Superior temporal gyrus (tissue), 1 donor: ENCODE results near the gene AKAP13.
"Not testable (repeated sequence)": the region's sequence is repeated elsewhere in the genome, so short reads cannot be mapped to it uniquely, and the experiment has no call there.

Experiments
- DNase-seq: peaks from one replicate; pipeline ENCODE4 v3.0.0-alpha.2; 2016; ENCODE audit errors: extremely low spot score

AKAP13 gene

DNA sequence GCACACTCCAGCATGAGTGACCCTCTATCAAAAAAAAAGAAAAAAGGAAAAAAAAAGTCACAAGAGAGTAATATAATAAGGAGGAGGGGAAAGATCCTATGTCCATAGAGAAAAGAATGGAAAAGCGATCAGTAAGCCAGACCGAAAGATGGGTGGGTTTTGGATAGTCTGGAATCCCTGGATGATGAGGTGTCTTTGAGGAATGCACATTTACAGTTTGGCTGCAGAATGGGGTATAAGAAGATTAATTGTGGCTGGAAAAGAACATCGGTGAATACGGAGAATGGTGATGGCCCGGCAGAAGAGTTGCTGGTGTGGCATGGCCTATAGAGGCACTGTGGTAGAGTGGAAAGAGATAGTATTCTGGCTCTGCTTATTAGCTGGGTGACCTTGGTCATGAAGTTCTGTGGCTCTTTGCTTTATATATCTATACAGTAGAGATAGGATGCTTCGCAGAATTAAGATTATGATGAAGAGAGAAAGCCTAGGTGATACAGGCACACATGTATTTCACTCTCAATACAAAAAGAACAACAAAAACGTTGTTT is 187.9 kb downstream of the AKAP13 start:
- DNase-seq: no peak

DNA sequence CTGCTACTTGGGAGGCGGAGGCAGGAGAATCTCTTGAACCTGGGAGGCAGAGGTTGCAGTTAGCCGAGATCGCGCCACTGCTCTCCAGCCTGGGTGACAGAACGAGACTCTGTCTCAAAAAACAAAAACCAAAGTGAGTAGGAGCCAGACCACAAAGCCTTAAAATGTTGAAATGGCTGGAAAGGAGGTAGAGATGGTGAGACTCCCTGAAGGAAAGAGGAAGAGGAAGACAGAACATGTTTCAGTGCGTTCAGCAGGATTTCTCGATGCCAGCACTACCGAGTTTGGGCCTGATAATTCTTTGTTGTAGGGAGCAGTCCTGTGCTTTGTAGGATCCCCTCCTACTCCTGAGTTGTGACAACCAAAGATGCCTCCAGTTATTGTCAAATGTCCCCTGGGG is 189.9 kb downstream of the AKAP13 start:
- DNase-seq: no peak

DNA sequence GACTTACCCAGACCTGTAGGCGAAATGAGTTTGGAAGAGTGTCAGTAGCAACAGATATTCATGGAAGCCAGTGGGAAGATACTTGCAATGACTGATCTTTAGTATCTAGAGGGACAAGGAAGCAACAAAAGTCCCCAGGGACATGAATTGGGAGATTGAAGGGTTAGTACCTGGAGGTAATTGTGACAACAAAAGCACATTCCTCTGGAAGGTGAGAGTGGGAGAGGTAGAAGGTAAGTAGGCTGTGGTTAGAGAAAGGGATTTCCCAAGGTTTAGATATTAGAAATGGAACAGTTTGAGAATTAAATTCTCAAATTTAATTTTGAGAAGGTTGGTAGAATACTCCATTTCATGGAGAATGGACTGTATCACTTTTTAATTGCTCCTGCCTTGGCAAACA is 191.4 kb downstream of the AKAP13 start:
- DNase-seq: no peak

DNA sequence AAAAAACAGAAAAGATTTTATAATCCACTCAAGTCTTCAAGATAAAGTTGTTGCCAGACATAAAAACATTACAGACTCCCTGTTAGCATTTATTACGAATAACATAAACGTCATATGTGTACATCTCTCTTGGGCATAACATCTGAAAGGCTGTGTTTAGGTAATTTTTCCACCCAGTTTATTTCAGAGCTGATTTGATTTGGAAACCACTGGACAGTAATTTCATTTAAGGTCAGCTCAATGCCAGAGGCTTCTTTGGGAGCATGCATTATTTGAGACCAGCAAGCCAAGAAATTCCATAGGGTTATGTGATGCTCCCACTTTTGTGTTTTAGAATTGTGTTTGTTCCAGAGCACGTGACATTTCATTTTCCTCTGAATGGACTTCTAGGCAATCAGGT is 196.0 kb downstream of the AKAP13 start:
- no peak for DNase-seq

DNA sequence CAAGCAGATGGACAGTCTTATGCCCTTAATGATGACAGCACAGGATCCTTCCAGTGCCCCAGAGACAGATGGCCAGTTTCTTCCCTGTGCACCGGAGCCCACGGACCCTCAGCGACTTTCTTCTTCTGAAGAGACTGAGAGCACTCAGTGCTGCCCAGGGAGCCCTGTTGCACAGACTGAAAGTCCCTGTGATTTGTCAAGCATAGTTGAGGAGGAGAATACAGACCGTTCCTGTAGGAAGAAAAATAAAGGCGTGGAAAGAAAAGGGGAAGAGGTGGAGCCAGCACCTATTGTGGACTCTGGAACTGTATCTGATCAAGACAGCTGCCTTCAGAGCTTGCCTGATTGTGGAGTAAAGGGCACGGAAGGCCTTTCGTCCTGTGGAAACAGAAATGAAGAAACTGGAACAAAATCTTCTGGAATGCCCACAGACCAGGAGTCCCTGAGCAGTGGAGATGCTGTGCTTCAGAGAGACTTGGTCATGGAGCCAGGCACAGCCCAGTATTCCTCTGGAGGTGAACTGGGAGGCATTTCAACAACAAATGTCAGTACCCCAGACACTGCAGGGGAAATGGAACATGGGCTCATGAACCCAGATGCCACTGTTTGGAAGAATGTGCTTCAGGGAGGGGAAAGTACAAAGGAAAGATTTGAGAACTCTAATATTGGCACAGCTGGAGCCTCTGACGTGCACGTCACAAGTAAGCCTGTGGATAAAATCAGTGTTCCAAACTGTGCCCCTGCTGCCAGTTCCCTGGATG is 198.7 kb downstream of the AKAP13 start:
- DNase-seq: no peak

DNA sequence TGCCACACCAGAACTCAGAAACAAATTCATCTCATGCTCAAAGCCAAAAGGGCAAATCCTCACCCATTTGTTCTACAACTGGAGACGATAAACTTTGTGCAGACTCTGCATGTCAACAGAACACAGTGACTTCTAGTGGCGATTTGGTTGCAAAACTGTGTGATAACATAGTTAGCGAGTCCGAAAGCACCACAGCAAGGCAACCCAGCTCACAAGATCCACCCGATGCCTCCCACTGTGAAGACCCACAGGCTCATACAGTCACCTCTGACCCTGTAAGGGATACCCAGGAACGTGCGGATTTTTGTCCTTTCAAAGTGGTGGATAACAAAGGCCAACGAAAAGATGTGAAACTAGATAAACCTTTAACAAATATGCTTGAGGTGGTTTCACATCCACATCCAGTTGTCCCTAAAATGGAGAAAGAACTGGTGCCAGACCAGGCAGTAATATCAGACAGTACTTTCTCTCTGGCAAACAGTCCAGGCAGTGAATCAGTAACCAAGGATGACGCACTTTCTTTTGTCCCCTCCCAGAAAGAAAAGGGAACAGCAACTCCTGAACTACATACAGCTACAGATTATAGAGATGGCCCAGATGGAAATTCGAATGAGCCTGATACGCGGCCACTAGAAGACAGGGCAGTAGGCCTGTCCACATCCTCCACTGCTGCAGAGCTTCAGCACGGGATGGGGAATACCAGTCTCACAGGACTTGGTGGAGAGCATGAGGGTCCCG is 199.7 kb downstream of the AKAP13 start:
- no peak for DNase-seq

DNA sequence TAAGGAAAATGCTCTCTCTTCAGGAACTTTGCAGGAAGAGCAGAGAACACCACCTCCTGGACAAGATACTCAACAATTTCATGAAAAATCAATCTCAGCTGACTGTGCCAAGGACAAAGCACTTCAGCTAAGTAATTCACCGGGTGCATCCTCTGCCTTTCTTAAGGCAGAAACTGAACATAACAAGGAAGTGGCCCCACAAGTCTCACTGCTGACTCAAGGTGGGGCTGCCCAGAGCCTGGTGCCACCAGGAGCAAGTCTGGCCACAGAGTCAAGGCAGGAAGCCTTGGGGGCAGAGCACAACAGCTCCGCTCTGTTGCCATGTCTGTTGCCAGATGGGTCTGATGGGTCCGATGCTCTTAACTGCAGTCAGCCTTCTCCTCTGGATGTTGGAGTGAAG is 200.5 kb downstream of the AKAP13 start:
- DNase-seq: no peak

DNA sequence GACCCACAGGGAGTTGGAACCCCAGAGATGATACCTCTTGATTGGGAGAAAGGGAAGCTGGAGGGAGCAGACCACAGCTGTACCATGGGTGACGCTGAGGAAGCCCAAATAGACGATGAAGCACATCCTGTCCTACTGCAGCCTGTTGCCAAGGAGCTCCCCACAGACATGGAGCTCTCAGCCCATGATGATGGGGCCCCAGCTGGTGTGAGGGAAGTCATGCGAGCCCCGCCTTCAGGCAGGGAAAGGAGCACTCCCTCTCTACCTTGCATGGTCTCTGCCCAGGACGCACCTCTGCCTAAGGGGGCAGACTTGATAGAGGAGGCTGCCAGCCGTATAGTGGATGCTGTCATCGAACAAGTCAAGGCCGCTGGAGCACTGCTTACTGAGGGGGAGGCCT is 201.1 kb downstream of the AKAP13 start:
- DNase-seq: no peak

DNA sequence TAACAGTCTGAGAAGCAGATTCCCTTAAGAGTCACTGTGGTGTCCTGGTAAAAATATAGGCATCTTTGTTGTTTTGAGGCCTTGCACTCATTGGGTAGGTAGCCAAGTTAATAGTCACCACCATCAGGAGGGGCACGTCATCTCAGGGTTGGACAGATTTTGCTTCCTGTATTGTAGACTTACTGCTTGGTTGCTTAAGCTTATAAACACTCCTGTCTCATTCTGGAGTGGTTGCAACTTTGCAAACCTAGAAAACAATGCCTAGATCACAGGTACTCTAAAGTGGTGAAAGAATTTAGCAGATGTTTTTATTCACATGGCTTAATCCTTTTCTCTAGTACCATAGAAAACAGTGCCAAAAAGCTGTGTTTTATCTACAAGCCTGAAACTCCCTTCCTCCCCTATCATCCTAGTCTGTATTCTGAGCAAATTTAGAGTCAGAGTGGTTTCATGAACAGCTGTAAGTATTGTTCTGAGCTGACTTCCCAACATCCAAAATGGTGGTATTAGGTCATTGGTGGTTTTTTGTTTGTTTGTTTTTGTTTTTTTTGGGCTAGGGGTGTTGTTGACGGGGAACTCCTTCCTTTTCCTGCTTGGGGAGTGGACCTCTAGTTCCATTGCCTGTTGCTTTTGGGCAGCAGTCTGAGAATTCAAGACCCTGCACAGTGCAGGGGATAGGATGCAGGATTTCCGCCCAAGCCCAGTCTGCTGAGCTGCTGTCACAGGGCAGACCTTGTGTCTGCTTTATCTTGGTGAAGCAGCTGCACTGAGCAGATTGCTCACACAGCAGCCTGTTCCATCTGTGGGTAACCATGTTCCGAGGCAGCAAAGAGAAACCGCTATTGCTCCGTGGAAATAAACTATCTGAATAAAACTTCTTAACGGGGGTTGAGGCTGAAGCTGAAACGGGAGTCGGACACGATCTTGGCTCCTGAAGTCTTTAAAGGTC is 202.0 kb downstream of the AKAP13 start:
- DNase-seq: no peak

DNA sequence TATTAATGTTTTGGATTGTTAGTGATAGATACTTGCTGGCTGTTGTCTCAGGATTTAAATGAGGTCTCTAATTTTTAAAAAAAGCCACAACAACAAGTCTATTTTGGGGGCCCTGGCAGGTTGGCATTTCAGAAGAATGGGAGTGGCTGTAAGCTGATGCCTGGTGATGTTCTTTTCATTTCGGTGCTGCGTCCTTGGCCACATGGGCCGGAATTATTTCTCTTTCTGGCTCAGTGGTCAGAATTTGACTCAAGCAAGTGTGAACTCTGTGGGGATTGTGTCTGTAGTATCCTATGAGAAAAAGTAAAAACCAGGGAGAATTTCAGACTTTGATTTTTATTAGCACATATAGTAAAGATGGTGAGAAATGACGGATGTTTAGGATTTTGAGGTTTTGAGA is 203.0 kb downstream of the AKAP13 start:
- no peak for DNase-seq

DNA sequence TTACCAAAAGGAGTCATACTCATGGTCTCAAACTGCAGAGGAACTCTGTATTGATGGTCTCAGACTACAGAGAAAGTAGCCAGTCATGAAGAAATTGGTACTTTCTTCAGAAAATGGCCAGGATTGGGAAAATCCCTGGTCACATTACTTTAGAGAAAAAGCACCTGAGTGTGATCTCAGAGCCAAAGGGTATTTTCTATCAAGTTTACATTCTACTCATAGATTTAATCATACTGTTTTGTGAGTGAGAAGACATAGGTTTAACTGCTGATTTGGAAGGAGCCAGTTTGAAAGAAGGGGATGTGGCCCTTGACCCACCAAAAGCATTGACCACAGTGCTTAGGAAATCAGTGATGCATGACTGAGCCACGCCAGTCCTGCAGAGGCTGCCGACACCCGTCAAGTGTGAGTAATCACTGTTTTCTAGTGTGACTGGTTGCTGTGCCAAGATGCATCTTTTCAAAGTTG is 203.6 kb downstream of the AKAP13 start:
- DNase-seq: no peak

DNA sequence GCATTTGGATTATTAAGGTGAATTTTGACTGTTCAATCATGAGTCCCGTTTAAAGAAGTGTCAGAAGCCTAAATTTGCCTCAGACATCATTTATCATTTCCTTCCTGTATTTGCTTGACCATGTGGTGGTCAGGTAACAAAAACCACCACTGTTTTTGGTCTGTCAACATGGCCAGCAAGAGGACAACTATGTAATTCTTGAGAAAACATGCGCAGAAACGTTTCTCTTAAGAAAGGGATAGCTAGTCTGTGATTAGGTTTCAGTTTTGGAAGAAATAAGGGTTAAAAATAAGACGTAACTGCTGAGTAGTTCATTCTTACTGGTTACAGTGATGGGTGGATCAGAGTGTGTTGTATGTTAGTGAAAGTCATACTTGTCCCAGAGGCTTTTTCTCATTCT is 204.5 kb downstream of the AKAP13 start:
- DNase-seq: no peak

DNA sequence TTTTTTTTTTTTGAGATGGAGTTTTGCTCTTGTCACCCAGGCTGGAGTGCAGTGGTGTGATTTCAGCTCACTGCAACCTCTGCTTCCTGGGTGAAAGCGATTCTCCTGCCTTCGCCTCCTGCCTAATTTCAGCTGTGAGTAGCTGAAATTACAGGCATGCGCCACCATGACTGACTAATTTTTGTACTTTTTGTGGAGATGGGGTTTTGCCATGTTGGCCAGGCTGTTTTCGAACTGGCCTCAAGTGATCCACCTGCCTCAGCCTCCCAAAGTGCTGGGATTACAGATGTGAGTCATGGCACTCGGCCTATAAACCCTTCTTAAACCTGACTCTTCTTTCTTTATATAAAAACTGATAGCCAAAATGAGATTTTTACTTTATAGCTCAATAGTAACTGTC is 205.8 kb downstream of the AKAP13 start:
- DNase-seq: not testable (repeated sequence)

DNA sequence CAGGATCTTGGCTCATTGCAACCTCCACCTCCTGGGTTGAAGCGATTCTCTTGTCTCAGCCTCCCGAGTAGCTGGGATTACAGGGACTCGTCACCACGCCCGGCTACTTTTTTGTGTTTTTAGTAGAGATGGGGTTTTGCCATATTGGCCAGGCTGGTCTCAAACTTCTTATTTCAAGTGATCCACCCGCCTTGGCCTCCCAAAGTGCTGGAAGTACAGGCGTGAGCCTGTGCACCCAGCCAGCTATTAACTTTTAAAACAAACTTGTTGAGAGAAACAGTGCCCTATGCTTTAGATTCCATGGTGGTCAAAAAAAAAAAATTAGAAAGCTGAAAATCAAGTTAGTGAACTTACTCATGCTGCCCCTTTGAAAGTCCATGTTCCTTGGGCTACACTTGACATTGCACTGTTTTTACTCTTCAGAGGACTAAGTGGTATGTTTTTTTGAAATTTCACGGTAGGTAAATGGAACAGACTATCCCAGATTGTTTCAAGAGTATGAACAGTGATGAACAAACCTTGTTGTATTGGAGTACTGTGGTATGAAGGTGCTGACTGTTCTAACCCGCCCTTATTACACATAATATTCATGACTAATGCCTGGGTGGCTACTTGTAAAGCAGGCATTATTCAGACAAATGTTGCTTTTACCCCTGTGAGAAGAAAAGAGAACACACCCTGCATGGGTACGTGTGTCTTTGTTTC is 207.5 kb downstream of the AKAP13 start:
- DNase-seq: no peak

DNA sequence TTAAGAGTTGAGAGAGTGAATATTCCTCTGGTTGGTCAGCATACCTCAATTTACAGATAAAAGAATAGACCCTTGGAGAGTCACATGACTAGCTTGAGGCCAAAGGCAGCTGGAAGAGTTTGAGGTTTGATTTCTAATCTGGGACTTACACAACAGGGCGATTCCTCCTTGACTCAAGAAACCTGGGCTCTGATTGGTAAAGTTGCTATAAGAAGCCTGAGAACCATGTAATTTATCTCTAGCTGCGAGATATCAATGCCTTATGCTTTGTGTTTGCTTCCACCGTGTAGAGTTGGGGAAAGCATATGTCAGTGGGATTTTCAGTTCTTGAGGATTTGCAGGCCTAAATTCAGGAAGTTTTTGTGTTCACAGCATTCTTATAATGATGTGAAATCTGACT is 208.3 kb downstream of the AKAP13 start:
- DNase-seq: no peak

DNA sequence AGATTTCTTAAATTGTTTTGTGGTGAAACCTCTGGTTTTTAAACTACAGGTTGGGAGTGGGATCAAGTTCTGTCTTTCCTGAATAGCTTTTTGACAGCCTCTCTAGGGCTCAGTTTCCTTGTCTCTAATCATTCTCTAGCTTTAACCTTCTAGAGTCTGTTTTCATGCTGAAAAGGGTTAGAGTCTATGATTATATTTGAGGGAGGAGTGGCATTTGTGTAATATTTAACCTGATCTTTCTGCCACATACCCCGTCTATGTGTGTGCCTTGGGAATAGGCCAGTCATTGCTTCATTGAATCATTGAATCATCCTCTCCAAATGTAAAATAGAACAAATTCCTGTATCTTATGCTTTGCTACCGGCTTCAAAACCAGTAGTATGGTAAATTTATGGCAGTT is 209.4 kb downstream of the AKAP13 start:
- no peak for DNase-seq

DNA sequence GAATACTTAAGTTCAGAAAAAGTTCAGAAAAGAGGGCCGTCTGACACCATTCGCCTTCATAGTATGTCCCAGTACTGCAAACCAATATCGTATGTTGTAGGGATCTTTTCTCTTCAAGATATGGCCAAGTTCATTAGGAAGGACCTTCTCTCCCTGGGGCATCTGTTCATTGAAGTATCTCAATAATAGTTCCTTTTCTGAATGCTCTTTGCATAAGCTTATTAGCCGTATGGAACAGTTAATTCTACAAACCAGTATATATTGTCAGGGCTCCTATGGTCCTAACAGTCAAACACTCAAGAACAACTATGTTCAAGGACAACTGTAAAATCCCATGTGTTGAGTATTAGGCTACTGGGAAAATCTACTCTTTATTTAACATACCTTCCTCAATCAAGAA is 211.2 kb downstream of the AKAP13 start:
- DNase-seq: no peak

DNA sequence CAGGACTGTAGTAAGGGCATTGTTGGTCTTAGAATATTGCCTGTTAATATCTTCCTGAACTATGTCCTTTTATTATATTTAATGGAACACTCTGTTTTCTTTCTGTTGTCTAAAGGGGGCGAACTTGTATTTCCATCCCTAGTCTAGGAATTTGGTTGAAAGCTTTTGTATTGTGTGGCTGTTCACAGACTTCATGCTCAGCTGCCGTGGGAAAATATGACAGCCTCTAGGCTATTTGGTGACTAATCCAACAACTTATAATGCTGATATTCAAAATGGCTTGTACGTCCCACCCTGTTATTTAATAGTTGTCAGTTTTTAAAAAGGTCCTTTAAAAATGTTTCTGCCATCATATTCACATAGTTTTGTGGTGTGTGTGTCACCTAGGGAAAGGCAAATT is 211.7 kb downstream of the AKAP13 start:
- no peak for DNase-seq

DNA sequence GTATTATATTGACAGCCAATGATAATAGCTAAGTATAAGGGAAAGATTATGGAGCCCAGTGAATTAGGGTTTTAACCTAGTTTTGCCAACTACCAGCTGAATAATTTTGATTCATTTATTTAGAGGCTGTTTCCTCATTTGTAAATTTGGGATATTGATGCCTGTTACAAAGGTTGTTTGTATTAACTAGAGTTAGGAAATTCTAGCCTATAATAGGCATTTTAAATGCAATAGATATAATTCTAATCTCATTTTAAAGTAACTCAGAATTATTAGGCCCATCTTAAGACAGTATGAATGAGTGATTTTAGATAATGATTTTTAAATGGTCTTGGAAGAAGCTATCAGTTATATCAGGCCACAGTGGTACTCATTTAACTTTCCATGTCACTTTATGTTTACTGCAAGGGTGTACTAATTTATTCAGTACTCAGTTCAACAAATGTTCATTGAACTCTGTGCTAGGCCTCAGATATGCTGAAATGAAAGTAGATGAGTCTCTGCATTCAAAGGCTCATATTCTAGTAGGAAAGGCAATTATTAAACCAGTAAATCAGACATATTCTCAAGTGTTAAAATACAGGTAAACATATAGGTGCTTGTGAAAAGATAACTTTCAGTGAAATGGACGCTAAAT is 213.5 kb downstream of the AKAP13 start:
- no peak for DNase-seq

DNA sequence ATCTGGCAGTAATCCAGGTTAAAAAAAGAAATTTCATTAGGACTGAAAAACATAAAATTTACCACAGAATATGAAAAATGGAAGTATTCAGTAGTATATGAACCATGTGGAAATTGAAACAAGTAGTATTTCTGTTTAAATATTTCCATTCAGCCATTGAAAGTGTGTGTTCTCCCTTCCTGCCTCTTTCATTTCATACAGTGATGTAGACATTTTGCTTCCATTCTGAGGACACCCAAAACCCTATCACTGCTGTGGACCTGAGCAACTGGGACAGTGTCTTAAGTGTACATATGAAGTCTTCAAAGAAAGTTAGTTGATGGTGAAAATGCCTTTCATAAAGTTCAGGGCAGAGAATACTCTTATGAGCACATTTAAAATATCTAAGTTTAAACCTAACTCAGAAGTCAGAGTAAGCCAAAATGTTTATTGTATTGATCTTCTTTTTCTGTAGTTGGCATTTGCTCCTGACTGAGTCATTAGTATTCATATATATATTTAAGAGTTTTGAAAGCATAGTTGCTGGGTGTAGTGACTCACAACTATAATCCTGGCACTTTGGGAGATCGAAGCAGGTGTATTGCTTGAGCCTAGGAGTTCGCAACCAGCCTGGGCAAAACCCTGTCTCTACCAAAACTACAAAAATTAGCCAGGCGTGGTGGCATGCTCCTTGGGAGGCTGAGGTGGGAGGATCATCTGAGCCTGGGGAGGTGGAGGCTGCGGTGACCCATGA is 215.6 kb downstream of the AKAP13 start:
- DNase-seq: no peak
